Measurements from ENCODE around the gene TCEAL3. TPM values are rescaled to one million over a fixed set of nuclear protein-coding genes. Genes with fewer than 3 reads are reported as not detected.
"Not testable (repeated sequence)": the region's sequence is repeated elsewhere in the genome, so short reads cannot be mapped to it uniquely, and the experiment has no call there.

TCEAL3 gene
- total RNA-seq, 4 donors from 2014 or later = 18.4 to 21.5 (median 19.5) TPM

DNA sequence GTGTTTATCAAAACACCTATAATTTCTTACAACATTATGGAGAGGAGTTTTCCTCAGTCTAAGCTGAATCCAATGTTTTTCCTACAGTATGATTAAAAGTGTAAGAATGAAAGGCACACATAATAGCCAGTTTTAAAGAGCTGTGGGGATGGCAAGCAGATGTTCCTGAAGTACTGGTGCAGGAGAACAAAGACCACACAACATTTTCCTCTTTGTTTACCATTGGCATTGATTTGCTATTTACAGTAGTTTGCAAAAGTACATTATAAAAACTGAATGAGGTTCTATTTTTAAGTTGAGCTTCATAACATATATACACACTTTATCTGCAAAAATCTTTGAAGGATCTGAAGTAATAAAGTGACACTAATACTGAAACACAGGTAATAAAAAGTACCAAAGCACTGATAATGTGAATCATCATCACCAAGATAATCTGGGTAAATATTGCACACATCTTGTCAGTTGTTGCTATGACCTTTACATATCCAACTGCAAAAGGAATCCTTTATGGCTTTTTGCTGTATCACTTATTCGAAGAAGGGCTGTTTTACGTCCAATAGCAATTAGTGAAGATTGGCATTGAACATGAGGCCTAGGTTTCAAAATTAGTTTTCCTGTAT, 43.5 kb downstream of the TCEAL3 start:
- no peak for DNase-seq (ENCODE audit: low spot score in 2 of 2)
- TF ChIP-seq, protein P1, sequence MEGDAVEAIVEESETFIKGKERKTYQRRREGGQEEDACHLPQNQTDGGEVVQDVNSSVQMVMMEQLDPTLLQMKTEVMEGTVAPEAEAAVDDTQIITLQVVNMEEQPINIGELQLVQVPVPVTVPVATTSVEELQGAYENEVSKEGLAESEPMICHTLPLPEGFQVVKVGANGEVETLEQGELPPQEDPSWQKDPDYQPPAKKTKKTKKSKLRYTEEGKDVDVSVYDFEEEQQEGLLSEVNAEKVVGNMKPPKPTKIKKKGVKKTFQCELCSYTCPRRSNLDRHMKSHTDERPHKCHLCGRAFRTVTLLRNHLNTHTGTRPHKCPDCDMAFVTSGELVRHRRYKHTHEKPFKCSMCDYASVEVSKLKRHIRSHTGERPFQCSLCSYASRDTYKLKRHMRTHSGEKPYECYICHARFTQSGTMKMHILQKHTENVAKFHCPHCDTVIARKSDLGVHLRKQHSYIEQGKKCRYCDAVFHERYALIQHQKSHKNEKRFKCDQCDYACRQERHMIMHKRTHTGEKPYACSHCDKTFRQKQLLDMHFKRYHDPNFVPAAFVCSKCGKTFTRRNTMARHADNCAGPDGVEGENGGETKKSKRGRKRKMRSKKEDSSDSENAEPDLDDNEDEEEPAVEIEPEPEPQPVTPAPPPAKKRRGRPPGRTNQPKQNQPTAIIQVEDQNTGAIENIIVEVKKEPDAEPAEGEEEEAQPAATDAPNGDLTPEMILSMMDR (IDR thresholded peaks at IDR 0.05) = no peak
- no peak for TF ChIP-seq POLR2A (IDR thresholded peaks at IDR 0.05)
- H3K4me3 ChIP-seq (ENCODE audit: low read depth, poor library complexity, severe bottlenecking) = no peak overlapping the region
- 87 to 95% methylated on average over 2 of the region's 2 CpGs for WGBS, 2 donors
- intact Hi-C loops (cut with DNase I; ENCODE audit: low total_unique reads) = no loop called here

GRCh38 chrX:103655230-103656000, 47.7 kb downstream of the TCEAL3 start:
- 80 to 89% methylated on average over 6 to 7 of the region's 7 CpGs for WGBS, 2 donors
- not testable (repeated sequence) for H3K4me3 ChIP-seq (ENCODE audit: low read depth, poor library complexity, severe bottlenecking); DNase-seq (ENCODE audit: low spot score in 2 of 2)
- intact Hi-C loops (cut with DNase I; ENCODE audit: low total_unique reads) = loop anchor here (5.0 kb wide), 1 partner anchor 762 kb away; no protein-coding TSS in a partner anchor

DNA sequence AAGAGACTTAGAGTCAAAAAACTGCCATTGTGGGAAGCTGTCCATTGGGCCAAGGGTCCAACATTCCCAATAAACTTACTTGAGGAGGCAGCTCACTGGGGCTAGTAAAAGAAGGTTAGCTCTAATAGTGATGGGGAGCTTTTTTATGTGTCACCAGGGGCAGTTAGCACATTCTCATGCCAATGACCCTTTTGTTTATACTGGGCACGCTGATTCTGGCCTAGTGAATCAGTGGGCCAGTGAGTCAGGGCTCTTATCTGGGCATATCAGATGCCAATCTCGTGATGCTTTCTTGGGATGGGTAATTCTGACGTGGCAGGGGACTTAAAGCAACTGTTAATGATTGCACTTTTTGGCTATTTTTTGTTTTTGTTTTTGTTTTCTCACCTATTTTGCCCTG, 48.9 kb downstream of the TCEAL3 start:
- 39 to 52% methylated on average over 3 of the region's 3 CpGs for WGBS, 2 donors

GRCh38 chrX:103657066-103657465, 49.3 kb downstream of the TCEAL3 start:
- intact Hi-C loops (cut with DNase I; ENCODE audit: low total_unique reads) = loop anchor here (5.0 kb wide), 1 partner anchor 760 kb away; no protein-coding TSS in a partner anchor
- 89 to 97% methylated on average over 2 of the region's 2 CpGs for WGBS, 2 donors
- DNase-seq (ENCODE audit: low spot score in 2 of 2); H3K4me3 ChIP-seq (ENCODE audit: low read depth, poor library complexity, severe bottlenecking): not testable (repeated sequence)

More for the DNA sequence above, 48.9 kb downstream of the TCEAL3 start:
- intact Hi-C loops (cut with DNase I; ENCODE audit: low total_unique reads) = loop anchor here (5.0 kb wide), 1 partner anchor 761 kb away; no protein-coding TSS in a partner anchor
- TF ChIP-seq, protein P1 (IDR thresholded peaks at IDR 0.05) = no peak
- no peak for TF ChIP-seq POLR2A (IDR thresholded peaks at IDR 0.05)
- DNase-seq (ENCODE audit: low spot score in 2 of 2) = no peak
- H3K4me3 ChIP-seq (ENCODE audit: low read depth, poor library complexity, severe bottlenecking) = no peak overlapping the region

GRCh38 chrX:103658681-103659433, 51.1 kb downstream of the TCEAL3 start:
- 48 to 76% methylated on average over 5 of the region's 5 CpGs for WGBS, 2 donors
- DNase-seq (ENCODE audit: low spot score in 2 of 2) = no peak
- TF ChIP-seq, protein P1 (IDR thresholded peaks at IDR 0.05) = no peak
- TF ChIP-seq POLR2A (IDR thresholded peaks at IDR 0.05) = no peak
- H3K4me3 ChIP-seq (ENCODE audit: low read depth, poor library complexity, severe bottlenecking) = no peak overlapping the region
- intact Hi-C loops (cut with DNase I; ENCODE audit: low total_unique reads) = loop anchor here (5.0 kb wide), 1 partner anchor 758 kb away; no protein-coding TSS in a partner anchor

DNA sequence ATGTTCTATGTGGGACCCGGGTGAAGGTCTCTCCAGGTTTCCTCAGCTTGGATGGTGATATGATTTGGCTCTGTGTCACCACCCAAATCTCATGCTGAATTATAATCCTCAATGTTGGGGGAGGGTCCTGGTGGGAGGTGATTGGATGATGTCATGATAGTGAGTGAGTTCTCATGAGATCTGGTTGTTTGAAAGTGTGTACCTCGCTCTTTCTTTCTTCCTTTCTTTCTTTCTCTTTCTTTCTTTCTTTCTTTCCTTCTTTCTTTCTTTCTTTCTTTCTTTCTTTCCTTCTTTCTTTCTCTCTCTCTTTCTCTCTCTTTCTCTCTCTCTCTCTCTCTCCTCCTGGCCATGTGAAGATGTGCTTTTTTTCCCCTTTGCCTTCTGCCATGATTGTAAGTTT, 51.7 kb downstream of the TCEAL3 start:
- intact Hi-C loops (cut with DNase I; ENCODE audit: low total_unique reads) = loop anchor here (5.0 kb wide), 1 partner anchor 758 kb away; no protein-coding TSS in a partner anchor

More for the DNA sequence above, 51.7 kb downstream of the TCEAL3 start:
- WGBS, 2 donors = 81 to 92% methylated on average over 2 of the region's 2 CpGs
- not testable (repeated sequence) for H3K4me3 ChIP-seq (ENCODE audit: low read depth, poor library complexity, severe bottlenecking); DNase-seq (ENCODE audit: low spot score in 2 of 2)

Other genes with a start within 250 kb of the TCEAL3 start
- 10 to 100 TPM; 41.4 to 66.6 (median 57.3) TPM for gene BEX3, start 231.4 kb upstream of the TCEAL3 start, total RNA-seq
- under 1 TPM; 0.13 to 0.84 (median 0.38) TPM for gene RAB40A, start 88.5 kb upstream of the TCEAL3 start, total RNA-seq
- 10 to 100 TPM; 63.7 to 98.8 (median 80.4) TPM for gene TCEAL4, start 22.4 kb upstream of the TCEAL3 start, total RNA-seq
- gene TCEAL1, start 21.0 kb downstream of the TCEAL3 start, total RNA-seq = 10 to 100 TPM; 27.3 to 44.2 (median 38.6) TPM
- gene MORF4L2, start 78.7 kb downstream of the TCEAL3 start, total RNA-seq = 100 to 1,000 TPM; 150 to 203 (median 193) TPM
- gene TMEM31, start 102.9 kb downstream of the TCEAL3 start, total RNA-seq = not detected
- 10 to 100 TPM in 2 of 4 donors, 1 to 10 TPM in 2; 5.4 to 15.7 (median 10.6) TPM for gene PLP1, start 168.9 kb downstream of the TCEAL3 start, total RNA-seq
- gene RAB9B, start 224.3 kb downstream of the TCEAL3 start, total RNA-seq = under 1 TPM; 0.11 to 0.55 (median 0.32) TPM

Measured in lower leg skin (tissue), 4 donors.